ENCODE measurements around the gene OGA.

The OGA gene

DNA sequence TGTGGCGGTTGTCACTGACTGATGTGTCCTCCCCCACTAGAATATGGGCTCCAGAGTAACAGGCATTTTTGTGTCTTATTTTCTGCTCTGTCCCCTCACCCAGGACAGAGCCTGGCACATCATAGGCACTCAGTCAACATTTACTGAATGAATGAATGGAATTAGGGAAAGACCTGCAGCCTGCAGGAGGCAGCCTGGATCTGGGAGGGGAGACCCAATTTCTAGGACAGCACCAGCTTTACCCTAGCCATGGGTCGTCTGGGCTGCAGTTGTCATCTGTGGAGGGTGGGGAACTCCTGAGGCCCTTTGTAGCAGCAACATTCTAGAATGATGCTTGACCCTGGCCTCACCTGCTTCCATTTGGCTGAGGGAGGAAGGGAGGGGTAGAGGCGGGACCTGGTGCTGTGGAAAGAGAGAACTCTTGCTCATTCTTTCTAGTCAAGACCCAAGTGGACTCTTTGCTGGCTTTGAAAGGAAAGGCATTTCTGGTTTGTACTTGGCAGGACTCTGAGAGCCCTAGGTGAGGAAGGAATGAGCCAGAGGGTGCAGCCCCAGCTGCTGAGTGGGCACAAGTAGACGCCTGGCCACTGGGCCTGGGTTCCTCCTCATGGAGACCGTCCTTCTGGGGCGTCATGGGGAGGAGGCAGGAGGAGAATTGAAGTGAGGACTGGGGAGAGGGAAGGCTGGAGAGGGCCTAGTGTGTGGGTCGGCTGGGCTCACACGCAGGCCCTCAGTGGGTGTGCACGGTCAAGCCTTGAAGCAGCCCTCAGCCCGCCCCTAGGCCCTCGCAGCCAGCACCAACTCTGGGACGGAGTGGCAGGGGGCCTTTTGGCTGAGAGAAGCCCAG lies 51.3 kb downstream of the OGA start:
- no peak for DNase-seq (ENCODE audit: low read depth)
- no peak overlapping the region for H3K4me3 ChIP-seq (replicated peaks; ENCODE audit: low read depth, low read length)
- TF ChIP-seq, protein P1, sequence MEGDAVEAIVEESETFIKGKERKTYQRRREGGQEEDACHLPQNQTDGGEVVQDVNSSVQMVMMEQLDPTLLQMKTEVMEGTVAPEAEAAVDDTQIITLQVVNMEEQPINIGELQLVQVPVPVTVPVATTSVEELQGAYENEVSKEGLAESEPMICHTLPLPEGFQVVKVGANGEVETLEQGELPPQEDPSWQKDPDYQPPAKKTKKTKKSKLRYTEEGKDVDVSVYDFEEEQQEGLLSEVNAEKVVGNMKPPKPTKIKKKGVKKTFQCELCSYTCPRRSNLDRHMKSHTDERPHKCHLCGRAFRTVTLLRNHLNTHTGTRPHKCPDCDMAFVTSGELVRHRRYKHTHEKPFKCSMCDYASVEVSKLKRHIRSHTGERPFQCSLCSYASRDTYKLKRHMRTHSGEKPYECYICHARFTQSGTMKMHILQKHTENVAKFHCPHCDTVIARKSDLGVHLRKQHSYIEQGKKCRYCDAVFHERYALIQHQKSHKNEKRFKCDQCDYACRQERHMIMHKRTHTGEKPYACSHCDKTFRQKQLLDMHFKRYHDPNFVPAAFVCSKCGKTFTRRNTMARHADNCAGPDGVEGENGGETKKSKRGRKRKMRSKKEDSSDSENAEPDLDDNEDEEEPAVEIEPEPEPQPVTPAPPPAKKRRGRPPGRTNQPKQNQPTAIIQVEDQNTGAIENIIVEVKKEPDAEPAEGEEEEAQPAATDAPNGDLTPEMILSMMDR (IDR thresholded peaks at IDR 0.05; ENCODE audit: low read length, missing control alignments), result no peak

DNA sequence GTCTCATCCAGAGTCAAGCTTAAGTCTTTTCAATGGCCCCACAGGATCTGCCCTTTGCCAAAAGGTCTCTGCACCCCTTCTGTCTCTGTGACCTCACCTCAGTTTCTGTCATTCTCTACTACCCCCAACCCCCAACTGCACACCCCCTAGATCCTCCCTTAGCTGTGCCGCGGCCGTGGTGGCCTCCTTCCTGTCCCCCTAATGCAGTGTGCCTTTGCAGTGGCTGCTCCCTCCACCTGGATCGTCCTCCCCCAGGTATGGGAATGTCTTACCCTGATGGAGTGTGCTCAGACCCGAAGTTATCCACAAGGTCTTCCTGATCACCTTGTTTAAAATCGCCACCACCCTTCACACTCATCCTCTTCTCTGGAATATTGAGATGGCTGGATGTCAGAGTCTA lies 51.9 kb downstream of the OGA start:
- DNase-seq (ENCODE audit: low read depth), result no peak
- TF ChIP-seq, protein P1 (IDR thresholded peaks at IDR 0.05; ENCODE audit: low read length, missing control alignments), result no peak
- no peak overlapping the region for H3K4me3 ChIP-seq (replicated peaks; ENCODE audit: low read depth, low read length)

DNA sequence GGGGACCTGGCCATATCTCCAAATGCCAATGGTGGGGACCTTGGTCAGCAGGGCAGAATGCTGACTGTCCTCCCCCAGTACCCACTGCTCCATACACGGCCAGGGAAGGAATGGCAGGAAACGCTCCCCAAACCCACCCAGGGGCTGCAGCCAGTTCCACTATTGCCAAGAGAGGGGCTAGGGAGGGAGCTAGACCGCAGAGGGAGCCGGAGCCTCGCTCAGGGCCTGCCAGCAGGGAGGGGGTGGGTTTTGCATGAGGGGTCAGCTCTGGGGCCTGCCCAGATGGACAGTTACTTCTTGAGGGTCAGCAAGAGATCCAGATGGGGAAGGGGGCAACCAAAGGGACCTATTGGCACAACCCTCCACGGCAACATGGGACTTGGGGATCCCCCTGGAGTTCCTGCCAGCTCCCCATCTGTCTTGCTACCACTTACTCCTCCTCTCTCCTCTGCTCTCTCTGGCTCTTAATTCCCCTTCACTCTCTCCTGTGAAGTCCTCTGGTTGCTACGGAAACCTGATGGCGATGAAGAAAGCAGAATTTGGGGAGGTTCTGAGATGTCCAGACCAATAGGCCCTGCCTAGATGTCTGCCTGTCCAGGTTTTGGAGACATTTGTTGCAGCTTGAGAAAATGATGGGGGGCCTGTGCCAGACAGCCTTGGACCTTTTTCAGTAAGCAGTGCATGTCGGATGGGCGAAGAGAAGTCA lies 55.0 kb downstream of the OGA start:
- H3K4me3 ChIP-seq (replicated peaks; ENCODE audit: low read depth, low read length), result no peak overlapping the region
- DNase-seq (ENCODE audit: low read depth), result no peak
- TF ChIP-seq, protein P1 (IDR thresholded peaks at IDR 0.05; ENCODE audit: low read length, missing control alignments), result no peak

DNA sequence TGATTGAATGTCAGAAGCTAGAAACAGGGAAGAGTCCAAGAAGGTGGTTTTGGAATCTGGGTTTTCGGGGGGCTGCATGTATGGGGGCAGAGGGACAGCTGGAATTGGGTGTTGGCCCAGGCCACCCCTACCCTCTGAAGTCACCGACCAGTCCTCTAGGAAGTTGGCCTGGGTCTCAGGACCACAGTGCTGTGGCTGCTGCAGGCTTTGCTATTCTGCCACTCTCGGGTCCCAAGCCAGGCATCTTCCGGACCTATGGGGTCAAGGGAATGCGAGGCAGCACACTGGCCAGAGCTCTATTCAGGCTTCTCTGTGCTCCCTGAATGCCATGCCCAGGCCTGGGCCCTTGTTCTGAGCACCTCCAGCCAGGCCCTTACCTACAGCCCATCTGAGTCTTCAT lies 55.5 kb downstream of the OGA start:
- TF ChIP-seq, protein P1 (IDR thresholded peaks at IDR 0.05; ENCODE audit: low read length, missing control alignments), result no peak
- no peak for DNase-seq (ENCODE audit: low read depth)
- no peak overlapping the region for H3K4me3 ChIP-seq (replicated peaks; ENCODE audit: low read depth, low read length)

DNA sequence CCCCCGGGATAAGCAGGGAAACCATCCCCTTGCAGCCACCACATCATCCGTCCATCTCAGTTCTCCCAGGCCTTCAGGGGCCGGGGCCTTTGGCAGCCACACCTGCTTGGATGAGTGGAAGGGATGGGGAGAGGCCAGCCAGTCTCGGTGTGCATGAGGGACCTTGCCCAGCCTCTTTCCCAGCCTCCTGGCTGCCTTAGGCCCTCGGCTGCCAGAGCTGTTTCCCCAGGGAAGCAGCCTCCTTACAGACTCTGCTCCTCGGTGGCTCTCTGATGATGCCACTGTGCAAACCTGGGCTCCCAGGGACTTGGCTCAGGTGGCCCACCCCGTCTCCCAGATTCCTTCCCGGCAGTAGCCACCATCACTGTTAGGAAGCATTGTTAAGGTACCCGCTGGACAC lies 57.0 kb downstream of the OGA start:
- no peak for DNase-seq (ENCODE audit: low read depth)
- TF ChIP-seq, protein P1 (IDR thresholded peaks at IDR 0.05; ENCODE audit: low read length, missing control alignments), result no peak

DNA sequence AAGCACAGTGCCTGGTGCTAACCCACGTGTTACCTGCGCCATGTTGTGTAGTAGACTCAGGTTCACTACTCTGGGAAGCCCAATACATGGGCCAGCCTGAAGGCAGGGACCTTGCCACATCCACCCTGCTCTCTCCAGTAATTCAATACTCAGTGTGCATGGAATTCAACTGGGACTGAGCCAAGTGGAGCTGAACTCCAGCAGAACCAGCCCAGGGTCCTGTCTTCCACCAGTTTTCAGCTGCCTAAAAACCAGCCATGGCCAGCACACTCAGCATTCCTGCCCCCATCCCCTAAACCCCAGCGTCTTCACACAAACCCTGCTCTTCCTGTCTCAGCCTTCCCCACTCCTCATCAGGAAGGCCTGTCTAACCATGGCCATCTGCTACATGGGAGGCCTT lies 57.7 kb downstream of the OGA start:
- TF ChIP-seq, protein P1 (IDR thresholded peaks at IDR 0.05; ENCODE audit: low read length, missing control alignments), result no peak
- no peak for DNase-seq (ENCODE audit: low read depth)
- H3K4me3 ChIP-seq (replicated peaks; ENCODE audit: low read depth, low read length), result no peak overlapping the region

More for the DNA sequence above, 57.0 kb downstream of the OGA start:
- H3K4me3 ChIP-seq (replicated peaks; ENCODE audit: low read depth, low read length), result no peak overlapping the region
